ENCODE data around the gene ZNG1B.
"Not testable (repeated sequence)": the region's sequence is repeated elsewhere in the genome, so short reads cannot be mapped to it uniquely, and the experiment has no call there.

DNA sequence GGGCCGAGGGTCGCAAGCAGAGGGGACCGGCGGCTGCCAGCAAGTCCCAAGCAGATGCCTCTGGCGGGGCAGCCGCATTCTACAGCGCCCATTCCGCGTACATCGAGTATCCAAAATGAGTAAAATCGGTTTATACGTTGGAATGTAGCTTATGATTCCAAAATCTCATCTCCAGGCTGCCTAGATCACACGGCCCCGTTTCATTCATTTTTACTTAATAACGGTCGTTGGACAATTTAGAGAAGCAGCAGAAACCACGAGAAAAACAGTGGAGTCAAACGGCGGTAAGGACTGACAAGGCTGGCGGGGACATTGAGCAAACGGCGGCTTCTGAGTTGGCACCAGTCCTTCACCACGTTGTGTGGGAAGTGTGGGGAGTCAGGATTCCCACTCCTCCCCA, 66.6 kb downstream of the ZNG1B start:
- TF ChIP-seq CTCF, POLR2A (IDR thresholded peaks at IDR 0.05): not testable (repeated sequence)
